ENCODE data around the gene SLC7A1.
A peak's percentile ranks its signal among the peaks of the same experiment; 100 is the strongest.

The SLC7A1 gene

GRCh38 chr13:29508876-29509252, 86.6 kb downstream of the SLC7A1 start:
- no peak overlapping the region for H3K4me3 ChIP-seq (ENCODE audit: low read depth, low read length)
- no peak for DNase-seq (ENCODE audit: low read depth)
- no peak for TF ChIP-seq MAX (IDR thresholded peaks at IDR 0.05; ENCODE audit: low read depth, low read length)
- no peak for TF ChIP-seq CTCF (IDR thresholded peaks at IDR 0.05; ENCODE audit: low read depth, low read length)
- no peak for TF ChIP-seq POLR2A (IDR thresholded peaks at IDR 0.05; ENCODE audit: extremely low read depth, insufficient read length)
- TF ChIP-seq MYC (IDR thresholded peaks at IDR 0.05; ENCODE audit: low read depth, low read length) = no peak

DNA sequence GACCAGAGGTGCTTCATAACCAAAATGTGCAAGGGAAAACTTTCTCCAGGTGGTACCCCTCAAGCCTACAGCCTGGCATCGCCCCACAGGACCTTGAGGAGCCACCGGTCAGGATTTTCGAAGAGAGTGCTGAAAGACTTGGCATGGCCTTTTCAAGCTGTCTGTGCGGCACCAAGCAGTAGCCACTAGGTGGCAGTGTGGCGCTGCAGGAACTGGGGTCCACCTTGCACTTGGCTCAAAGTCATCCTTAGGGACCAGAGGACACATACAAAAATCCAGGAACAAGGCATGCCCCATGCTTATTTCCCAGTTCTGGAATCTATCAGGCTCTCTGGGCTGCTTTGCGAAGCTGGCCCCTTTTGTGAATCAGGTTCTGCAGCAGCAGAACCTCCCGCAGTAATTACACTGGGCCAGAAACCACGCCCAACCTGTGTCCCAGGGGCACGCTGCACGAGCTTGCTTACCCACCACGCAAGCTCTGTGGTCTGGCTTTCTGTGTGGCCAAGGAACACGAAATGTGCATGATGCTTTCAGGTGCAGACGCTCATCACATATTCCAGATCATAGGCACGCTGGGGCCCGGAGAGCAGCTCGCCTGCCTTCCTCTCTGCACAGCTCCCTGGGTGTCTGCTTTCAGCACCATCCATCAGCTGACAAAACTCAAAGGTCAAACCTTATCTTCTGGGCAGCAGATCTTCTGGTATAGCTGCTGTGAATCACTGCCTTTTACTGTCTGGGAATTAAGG, 87.2 kb downstream of the SLC7A1 start:
- peak; percentile 83 for DNase-seq (ENCODE audit: low read depth)
- no peak overlapping the region for H3K4me3 ChIP-seq (ENCODE audit: low read depth, low read length)
- TF ChIP-seq MAX (IDR thresholded peaks at IDR 0.05; ENCODE audit: low read depth, low read length) (no peak), CTCF (IDR thresholded peaks at IDR 0.05; ENCODE audit: low read depth, low read length) (peak; percentile 99)

GRCh38 chr13:29507356-29507755, 88.1 kb downstream of the SLC7A1 start:
- H3K4me3 ChIP-seq (ENCODE audit: low read depth, low read length) = no peak overlapping the region
- no peak for DNase-seq (ENCODE audit: low read depth)
- no peak for TF ChIP-seq POLR2A (IDR thresholded peaks at IDR 0.05; ENCODE audit: extremely low read depth, insufficient read length)
- no peak for TF ChIP-seq MAX (IDR thresholded peaks at IDR 0.05; ENCODE audit: low read depth, low read length)
- no peak for TF ChIP-seq CTCF (IDR thresholded peaks at IDR 0.05; ENCODE audit: low read depth, low read length)
- no peak for TF ChIP-seq MYC (IDR thresholded peaks at IDR 0.05; ENCODE audit: low read depth, low read length)

GRCh38 chr13:29505950-29506349, 89.5 kb downstream of the SLC7A1 start:
- TF ChIP-seq POLR2A (IDR thresholded peaks at IDR 0.05; ENCODE audit: extremely low read depth, insufficient read length) (no peak), MAX (IDR thresholded peaks at IDR 0.05; ENCODE audit: low read depth, low read length) (no peak), CTCF (IDR thresholded peaks at IDR 0.05; ENCODE audit: low read depth, low read length) (no peak)
- no peak overlapping the region for H3K4me3 ChIP-seq (ENCODE audit: low read depth, low read length)
- DNase-seq (ENCODE audit: low read depth) = no peak

DNA sequence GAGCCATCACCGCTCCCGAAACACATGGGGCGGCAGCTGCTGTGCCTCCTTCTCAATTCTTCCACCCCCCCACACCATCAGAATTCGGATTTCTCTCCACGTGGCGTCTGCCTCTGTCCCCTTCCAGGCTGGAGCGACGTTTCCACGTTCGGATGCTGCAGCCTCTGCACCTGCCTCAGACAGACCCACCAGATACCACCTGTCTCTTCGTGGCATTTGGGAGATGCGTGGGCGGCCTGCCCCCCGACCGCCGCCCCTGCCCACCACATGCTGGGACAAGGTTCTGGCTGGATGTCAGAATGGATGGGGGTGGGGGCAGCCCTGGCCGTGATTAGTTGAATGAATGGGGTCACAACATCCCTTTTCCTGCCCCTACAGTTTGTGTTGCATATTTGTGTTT, 90.0 kb downstream of the SLC7A1 start:
- TF ChIP-seq MAX (IDR thresholded peaks at IDR 0.05; ENCODE audit: low read depth, low read length) (no peak), CTCF (IDR thresholded peaks at IDR 0.05; ENCODE audit: low read depth, low read length) (no peak), MYC (IDR thresholded peaks at IDR 0.05; ENCODE audit: low read depth, low read length) (no peak), POLR2A (IDR thresholded peaks at IDR 0.05; ENCODE audit: extremely low read depth, insufficient read length) (no peak)
- no peak for DNase-seq (ENCODE audit: low read depth)
- no peak overlapping the region for H3K4me3 ChIP-seq (ENCODE audit: low read depth, low read length)

Measured in NB4 (cell line).